K562 (cell line): ENCODE measurements around the gene CCDC184. TPM values are rescaled to one million over a fixed set of nuclear protein-coding genes. Genes with fewer than 3 reads are reported as not detected.

Experiments
- ATAC-seq: fragments of 200-7000 bp; cut with Tn5 transposase; 3 replicates; pipeline ENCODE4 v1.9.1; 2020; ENCODE audit warnings: moderate library complexity
- BruUV-seq: library from RNA; stranded (reverse); fragments of 400-500 nt; replicated peaks from 2 replicates; lab custom pipeline; 2021; lab: Mats Ljungman, UMichigan
- CTCF ChIA-PET: fragments of 300-600 bp; formaldehyde crosslinking; extraction: SDS; loops from one replicate; lab custom pipeline; 2021; ENCODE audit warnings: low intra/inter-chr PET ratio; lab: Yijun Ruan, JAX
- POLR2A ChIA-PET: fragments of 300-600, 350-650 bp; sonication (Branson Sonifier 250); formaldehyde crosslinking; extraction: SDS; loops from one replicate; lab custom pipeline; 2021; ENCODE audit warnings: antibody characterized with exemption, inconsistent platforms; lab: Yijun Ruan, JAX
- DNase-seq, 4 experiments: peaks; one replicate each; pipeline versions ENCODE4 v3.0.0 to v3.0.0-alpha.2; 2011 to 2018; ENCODE audit warnings: low spot score in 3 of 4, mixed read lengths in 3 of 4; ENCODE audit errors: extremely low read depth in 1 of 4
- FAIRE-seq: peaks from 2 replicates; lab custom pipeline; 2011; peaks lifted over from hg19 to GRCh38; lab: Jason Lieb, UNC
- H2AFZ ChIP-seq: 2 replicates; pipeline ENCODE4 v1.6.0; 2011; ENCODE audit warnings: low read depth, low read length, control low read depth, inconsistent platforms
- H3K27ac ChIP-seq: fragments of 200-600 bp; 3 replicates; pipeline ENCODE4 v1.8.0; 2011; ENCODE audit warnings: low read depth, mild to moderate bottlenecking, control low read depth, inconsistent platforms, low read length, moderate library complexity, mixed read lengths; ENCODE audit errors: extremely low read depth
- H3K27me3 ChIP-seq, 2 experiments: fragments of 300-600 bp in 1 of 2; 2 replicates in 1 of 2; 3 replicates in 1 of 2; pipeline versions ENCODE4 v1.6.0 to v1.8.0; 2011; ENCODE audit warnings: inconsistent platforms in 2 of 2, low read length in 2 of 2, mild to moderate bottlenecking in 1 of 2, mixed read lengths in 1 of 2, moderate library complexity in 1 of 2; ENCODE audit not compliant: control insufficient read depth in 2 of 2, insufficient read depth in 2 of 2
- H3K36me3 ChIP-seq: fragments of 300-600 bp; 3 replicates; pipeline ENCODE4 v1.8.0; 2011; ENCODE audit warnings: mild to moderate bottlenecking, low read length, inconsistent platforms; ENCODE audit not compliant: control insufficient read depth, insufficient read depth
- H3K4me1 ChIP-seq, 2 experiments: fragments of 200-600 bp in 1 of 2; replicated peaks in 1 of 2; 2 replicates in 1 of 2; 3 replicates in 1 of 2; pipeline versions ENCODE4 v1.5.1 to v1.8.0; 2011; ENCODE audit warnings: inconsistent platforms in 2 of 2, low read length in 2 of 2, mild to moderate bottlenecking in 1 of 2, mixed read lengths in 1 of 2, moderate library complexity in 1 of 2; ENCODE audit not compliant: control insufficient read depth in 2 of 2, insufficient read depth in 2 of 2
- H3K4me2 ChIP-seq: 2 replicates; pipeline ENCODE4 v1.6.1; 2011; ENCODE audit warnings: low read length, control low read depth, inconsistent platforms, mixed read lengths; ENCODE audit not compliant: insufficient read depth
- H3K4me3 ChIP-seq: fragments of 200-600 bp; sonication (generic), shearing (Covaris generic); 2 replicates; pipeline ENCODE4 v1.5.1; 2016; ENCODE audit warnings: control low read depth, inconsistent platforms
- H3K79me2 ChIP-seq: fragments of 200-600 bp; 3 replicates; pipeline ENCODE4 v1.8.0; 2011; ENCODE audit warnings: low read length, inconsistent platforms; ENCODE audit not compliant: control insufficient read depth, insufficient read depth
- H3K9ac ChIP-seq, 2 experiments: 2 replicates each; pipeline versions ENCODE4 v1.6.0 to v1.6.1; 2011; ENCODE audit warnings: low read depth in 2 of 2, low read length in 2 of 2, control low read depth in 1 of 2, inconsistent platforms in 1 of 2, mild to moderate bottlenecking in 1 of 2, mixed read lengths in 1 of 2; ENCODE audit not compliant: insufficient read depth in 1 of 2
- H3K9me1 ChIP-seq: one replicate; pipeline ENCODE4 v1.6.0; 2011; ENCODE audit warnings: inconsistent platforms, mild to moderate bottlenecking, low read length, moderate library complexity; ENCODE audit not compliant: control insufficient read depth, insufficient read depth
- H3K9me3 ChIP-seq: replicated peaks from 2 replicates; pipeline ENCODE4 v1.5.1; 2011; ENCODE audit warnings: low read depth, low read length, inconsistent platforms; ENCODE audit not compliant: control insufficient read depth, insufficient read depth
- H4K20me1 ChIP-seq: replicated peaks from 2 replicates; pipeline ENCODE4 v1.6.1; 2011; ENCODE audit warnings: low read length, inconsistent platforms, mixed read lengths; ENCODE audit not compliant: control insufficient read depth, insufficient read depth
- ATF1 ChIP-seq, 2 experiments: fragments of 450-650 bp in 1 of 2; IDR thresholded peaks; 2 replicates each; pipeline ENCODE4 v1.6.1; 2016; ENCODE audit warnings: missing compliant biosample characterization in 1 of 2, missing genetic modification characterization in 1 of 2
- CBX8 ChIP-seq: fragments of 200-600 bp; sonication (generic); IDR thresholded peaks from 2 replicates; pipeline ENCODE4 v1.6.1; 2012; ENCODE audit warnings: borderline replicate concordance, mixed run types, low read depth, mild to moderate bottlenecking, moderate library complexity, mixed read lengths, low read length, control low read depth, inconsistent platforms; ENCODE audit not compliant: poor library complexity, severe bottlenecking; ENCODE audit errors: extremely low read depth
- CCNT2 ChIP-seq: IDR thresholded peaks from 2 replicates; pipeline ENCODE4 v1.6.1; 2011; ENCODE audit warnings: borderline replicate concordance, low read depth, mild to moderate bottlenecking, moderate library complexity, mixed read lengths, low read length; ENCODE audit not compliant: insufficient read length; ENCODE audit errors: extremely low read depth
- DACH1 ChIP-seq: fragments of 450-650 bp; IDR thresholded peaks from 2 replicates; pipeline ENCODE4 v1.6.1; 2018; ENCODE audit not compliant: partially characterized antibody
- KDM2B ChIP-seq: fragments of 250-450 bp; sonication (Bioruptor Pico); IDR thresholded peaks from 2 replicates; pipeline ENCODE4 v1.8.0; 2021; ENCODE audit warnings: mild to moderate bottlenecking, moderate library complexity
- RAD21 ChIP-seq, 2 experiments: fragments of 250-450 bp in 1 of 2; fragments of 450-650 bp in 1 of 2; sonication (Bioruptor Pico) in 1 of 2; formaldehyde crosslinking in 1 of 2; IDR thresholded peaks in 1 of 2; conservative IDR thresholded peaks in 1 of 2; 2 replicates each; pipeline versions ENCODE4 v1.4.0 to v1.8.0; 2020 to 2022; ENCODE audit warnings: mild to moderate bottlenecking in 2 of 2, moderate library complexity in 1 of 2
- RFX7 ChIP-seq: fragments of 250-450 bp; sonication (Bioruptor Pico); IDR thresholded peaks from 2 replicates; pipeline ENCODE4 v1.5.1; 2021; ENCODE audit warnings: mild to moderate bottlenecking
- SMARCC2 ChIP-seq: fragments of 450-650 bp; IDR thresholded peaks from 2 replicates; pipeline ENCODE4 v1.6.1; 2017; ENCODE audit warnings: antibody characterized with exemption, moderate library complexity, mild to moderate bottlenecking, low read depth
- WGBS: fragments of 100-300 bp; shearing (Covaris generic); methylation state at CpG from one replicate; pipeline ENCODE4 v1.1.6; 2016; ENCODE audit warnings: low coverage, mixed read lengths; ENCODE audit not compliant: insufficient coverage; ENCODE audit errors: missing lambda C conversion rate; 5-methylcytosine and 5-hydroxymethylcytosine counted together
- in situ Hi-C: fragments of 300-500 bp; cut with MboI; formaldehyde crosslinking; loops from 4 replicates; pipeline ENCODE4 v1.15.0; 2018; ENCODE audit warnings: inconsistent platforms, mixed read lengths
- intact Hi-C: fragments of 100-400 bp; cut with micrococcal nuclease; formaldehyde crosslinking; loops from 2 replicates; pipeline ENCODE4 v1.14.2; 2022
- polyA plus RNA-seq, 8 experiments: library from polyadenylated mRNA; depleted of rRNA in 4 of 8; stranded (reverse) in 5 of 8; unstranded in 3 of 8; fragments of >200 nt; fragmentation: Nextera tagmentation in 2 of 8; fragmentation: Illumina TruSeq in 1 of 8; extraction: Ambion mirVana in 2 of 8; extraction: Trizol in 1 of 8; gene quantifications; 2 replicates each; pipeline versions ENCODE4 v1.2.1 to v1.2.3, GENCODE V29; 2011 to 2014; ENCODE audit warnings: inconsistent platforms in 1 of 8, missing spikeins in 1 of 8
- total RNA-seq, 7 experiments: library from RNA; depleted of rRNA in 6 of 7; stranded (reverse); fragments of >200 nt in 6 of 7; fragmentation: Illumina TruSeq in 2 of 7; extraction: Trizol in 2 of 7; gene quantifications; 2 replicates each; pipeline versions ENCODE4 v1.2.1 to v1.2.3, GENCODE V29; 2011 to 2021; ENCODE audit warnings: low replicate concordance in 1 of 7
- TF ChIP-seq, protein P1 (sequence below): fragments of 250-450 bp; sonication (Bioruptor Pico); IDR thresholded peaks from 2 replicates; pipeline ENCODE4 v1.5.0; 2020; ENCODE audit warnings: mild to moderate bottlenecking

The CCDC184 gene
- total and polyA plus RNA-seq, 9 of the 15 experiments (the other 6 are each of a cell fraction or from before 2014, with no cell fraction given), result 0.09 TPM; not detected in 8

DNA sequence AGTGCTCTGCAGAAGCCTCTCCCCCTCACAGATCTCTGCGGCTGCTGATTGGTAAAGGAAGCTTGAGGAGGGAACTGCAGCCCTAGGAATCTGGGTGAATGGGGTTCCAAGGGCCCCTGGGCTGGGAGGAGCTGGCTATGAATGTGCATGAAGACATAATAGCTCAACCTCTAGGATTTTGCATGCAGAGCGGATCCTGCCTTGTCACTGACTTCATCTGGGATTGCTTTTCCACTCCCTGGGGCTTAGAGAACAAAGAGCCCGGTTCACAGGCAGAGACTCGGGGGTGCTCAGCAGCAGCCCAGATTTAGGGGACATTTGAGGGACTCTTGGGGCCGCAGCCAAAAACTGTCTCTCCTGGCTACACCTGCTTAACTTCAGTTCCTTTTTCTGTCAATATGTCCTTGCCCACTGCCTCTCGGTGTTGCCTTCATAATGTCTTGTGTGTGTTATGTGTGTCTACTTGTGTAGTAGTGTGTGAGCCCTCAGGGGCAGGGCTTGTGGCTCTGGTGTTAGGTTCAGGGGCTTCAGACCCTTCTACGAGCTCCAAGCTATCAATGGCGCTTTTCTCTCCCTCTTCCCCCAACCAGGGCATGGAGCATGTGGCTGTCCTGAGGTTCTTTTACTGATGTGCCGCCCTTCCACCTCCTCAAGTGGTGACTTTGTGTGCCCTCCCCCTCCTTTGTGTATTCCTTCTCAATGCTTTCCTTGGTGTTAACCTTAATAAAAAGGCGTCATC is 1.9 kb downstream of the CCDC184 start:
- Histone ChIP-seq H3K27ac (no peak overlapping the region), H3K27me3 (peaks cover 21 to 42% of the 10 kb centered on the region in 2 experiments; a peak in 4 of 5 replicates), H4K20me1 (no peaks in the 10 kb centered on the region), H3K4me3 (no peak overlapping the region), H3K9ac (no peak overlapping the region), H3K9me3 (no peaks in the 10 kb centered on the region), H3K9me1 (peaks cover 3% of the 10 kb centered on the region), H3K36me3 (no peaks in the 10 kb centered on the region), H3K79me2 (no peaks in the 10 kb centered on the region), H3K4me2 (no peak overlapping the region), H3K4me1 (peaks cover 0 to 17% of the 10 kb centered on the region in 2 experiments; a peak in 3 of 5 replicates), H2AFZ (no peak overlapping the region)
- POLR2A ChIA-PET, result interaction anchor here (0.9 kb wide), 1 partner anchor 290 kb away, joined by 4 read pairs; no protein-coding TSS in a partner anchor
- 9% methylated on average over 10 of the region's 10 CpGs for WGBS
- ATAC-seq (no peak), DNase-seq (no peak), FAIRE-seq (no peak)
- in situ Hi-C loops (no loop called here), intact Hi-C loops (loop anchor here (5.0 kb wide), 2 partner anchors 213 to 432 kb away; no protein-coding TSS in a partner anchor)
- CTCF ChIA-PET, result interaction anchor here (1.0 kb wide), 1 partner anchor 101 kb away, joined by 4 read pairs; no protein-coding TSS in a partner anchor
- no TSS peak for BruUV-seq
- TF ChIP-seq RFX7, result no peak
- no peak for TF ChIP-seq RAD21 (CRISPR knock-in tag; conservative IDR thresholded peaks at IDR 0.05 in 1 of 2, IDR thresholded peaks at IDR 0.05 in 1 of 2)
- TF ChIP-seq, protein P1, sequence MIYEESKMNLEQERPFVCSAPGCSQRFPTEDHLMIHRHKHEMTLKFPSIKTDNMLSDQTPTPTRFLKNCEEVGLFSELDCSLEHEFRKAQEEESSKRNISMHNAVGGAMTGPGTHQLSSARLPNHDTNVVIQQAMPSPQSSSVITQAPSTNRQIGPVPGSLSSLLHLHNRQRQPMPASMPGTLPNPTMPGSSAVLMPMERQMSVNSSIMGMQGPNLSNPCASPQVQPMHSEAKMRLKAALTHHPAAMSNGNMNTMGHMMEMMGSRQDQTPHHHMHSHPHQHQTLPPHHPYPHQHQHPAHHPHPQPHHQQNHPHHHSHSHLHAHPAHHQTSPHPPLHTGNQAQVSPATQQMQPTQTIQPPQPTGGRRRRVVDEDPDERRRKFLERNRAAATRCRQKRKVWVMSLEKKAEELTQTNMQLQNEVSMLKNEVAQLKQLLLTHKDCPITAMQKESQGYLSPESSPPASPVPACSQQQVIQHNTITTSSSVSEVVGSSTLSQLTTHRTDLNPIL (CRISPR knock-in tag), result no peak
- TF ChIP-seq ATF1 (CRISPR knock-in tag; IDR thresholded peaks at IDR 0.05), result no peak
- no peak for TF ChIP-seq ATF1 (tag; IDR thresholded peaks at IDR 0.05)
- no peak for TF ChIP-seq KDM2B (CRISPR knock-in tag)
- TF ChIP-seq CBX8, result no peak
- no peak for TF ChIP-seq CCNT2
- no peak for TF ChIP-seq DACH1
- no peak for TF ChIP-seq SMARCC2
